HG03521 (cell line): ENCODE data around the gene GRN.

Experiments
- ATAC-seq: cut with Tn5 transposase; IDR thresholded peaks from one replicate; pipeline ENCODE4 v1.9.1; 2021; ENCODE audit warnings: mild to moderate bottlenecking, moderate library complexity; ENCODE audit not compliant: unreplicated experiment

Gene GRN

GRCh38 chr17:44344939-44345453 lies at the start of gene GRN:
Gene GRN, plus strand, starts transcription at chr17:44345302. Its CDS starts 3,863 bp downstream, at chr17:44349165.
- ATAC-seq = peak; percentile 66

- ATAC-seq = no peak
These were observed 47.1 kb upstream of the GRN start for GRCh38 chr17:44297975-44298374.

- ATAC-seq = no peak
These were observed 40.5 kb upstream of the GRN start for GRCh38 chr17:44304651-44305050.

- ATAC-seq = no peak
These were observed 37.5 kb upstream of the GRN start for GRCh38 chr17:44307387-44308186.

GRCh38 chr17:44308320-44308818 lies 36.7 kb upstream of the GRN start, which contains the start of gene RUNDC3A:
Gene RUNDC3A, plus strand, starts transcription at chr17:44308601. Its CDS starts 232 bp downstream, at chr17:44308833.
- ATAC-seq = no peak

GRCh38 chr17:44308865-44309264 lies 36.2 kb upstream of the GRN start:
- no peak for ATAC-seq

GRCh38 chr17:44309472-44309871 lies 35.6 kb upstream of the GRN start:
- ATAC-seq = no peak

GRCh38 chr17:44310188-44310587 lies 34.9 kb upstream of the GRN start:
- no peak for ATAC-seq

- ATAC-seq = no peak
These were observed 34.3 kb upstream of the GRN start for GRCh38 chr17:44310609-44311376.

- ATAC-seq = no peak
These were observed 33.4 kb upstream of the GRN start for GRCh38 chr17:44311562-44312181.

- ATAC-seq = no peak
These were observed 32.6 kb upstream of the GRN start for GRCh38 chr17:44312396-44313104.

GRCh38 chr17:44314031-44314430 lies 31.1 kb upstream of the GRN start:
- no peak for ATAC-seq

- no peak for ATAC-seq
These were observed 30.6 kb upstream of the GRN start for GRCh38 chr17:44314524-44314868.

GRCh38 chr17:44314869-44315661 lies 30.0 kb upstream of the GRN start:
- no peak for ATAC-seq

- ATAC-seq = no peak
These were observed 29.1 kb upstream of the GRN start for GRCh38 chr17:44315760-44316731.

- ATAC-seq = no peak
These were observed 27.6 kb upstream of the GRN start for GRCh38 chr17:44317545-44317944.

- no peak for ATAC-seq
These were observed 26.8 kb upstream of the GRN start for GRCh38 chr17:44318077-44318892.

GRCh38 chr17:44320066-44320465 lies 25.0 kb upstream of the GRN start:
- no peak for ATAC-seq
